HG03439 (cell line): ENCODE results near the gene GCGR.
A peak's percentile ranks its signal among the peaks of the same experiment; 100 is the strongest.
"Not testable (repeated sequence)": the region's sequence is repeated elsewhere in the genome, so short reads cannot be mapped to it uniquely, and the experiment has no call there.

Experiments
- ATAC-seq: cut with Tn5 transposase; IDR thresholded peaks from one replicate; pipeline ENCODE4 v1.9.1; 2021; ENCODE audit warnings: mild to moderate bottlenecking, moderate library complexity; ENCODE audit not compliant: unreplicated experiment

GCGR gene

DNA sequence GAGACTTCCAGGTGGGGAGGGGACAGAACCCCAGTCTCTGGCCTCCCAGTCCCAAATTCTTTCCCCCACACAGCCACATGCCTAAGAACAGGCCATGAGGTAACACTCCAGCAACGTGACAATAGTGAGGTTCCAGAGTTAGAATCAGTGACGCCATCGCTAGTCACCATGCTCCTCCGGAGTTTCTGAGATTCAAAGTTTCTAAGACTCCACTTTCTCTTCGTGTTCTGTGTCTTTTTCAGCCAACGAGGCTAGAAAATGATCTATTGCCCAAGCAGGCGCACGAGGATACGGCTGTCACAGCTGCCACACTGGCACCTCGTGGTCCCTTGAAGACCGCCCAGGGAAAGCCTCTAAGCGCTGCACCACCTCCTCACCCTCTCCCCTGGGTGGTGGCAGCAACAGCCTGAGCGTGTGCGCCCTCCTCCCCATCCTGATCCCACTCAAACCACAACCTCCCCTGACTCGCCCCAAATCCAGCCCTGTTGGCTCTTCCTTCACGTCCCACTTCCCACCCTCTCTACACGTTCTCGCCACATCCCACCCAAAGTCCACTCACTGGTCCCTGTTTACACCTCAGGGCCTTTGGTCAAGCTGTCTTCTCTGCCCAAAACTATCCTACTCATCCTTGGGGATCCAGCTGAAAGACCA lies 28.1 kb downstream of the GCGR start:
- ATAC-seq = peak; percentile 0

DNA sequence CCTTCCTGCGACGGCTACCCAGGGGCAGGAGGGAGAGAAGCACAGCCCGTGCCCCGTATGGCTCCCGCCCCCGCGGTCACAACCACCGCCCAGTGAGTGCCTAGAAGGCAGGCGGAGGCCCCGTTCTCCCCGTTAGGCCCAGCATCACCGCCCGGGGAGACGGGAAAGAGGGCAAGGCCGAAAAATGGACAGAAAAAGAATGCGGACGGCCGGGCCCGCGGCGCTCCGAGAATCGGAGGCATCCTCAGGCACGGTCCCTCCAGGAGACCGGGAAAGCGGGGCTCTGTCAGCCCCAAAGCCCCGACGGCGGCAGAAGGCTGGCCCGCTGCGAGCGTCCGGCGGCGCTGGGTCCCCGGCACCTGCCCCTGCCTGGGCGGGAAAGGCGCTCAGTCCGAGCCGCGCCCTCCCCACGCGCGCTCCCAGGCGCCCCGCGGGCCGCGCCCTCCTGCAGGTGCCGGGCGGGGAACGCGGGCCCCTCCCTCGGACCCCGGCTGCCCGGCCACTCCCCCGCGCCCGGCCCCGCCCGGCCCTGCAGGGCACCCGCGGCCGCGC lies 28.7 kb downstream of the GCGR start:
- peak; percentile 24 for ATAC-seq

DNA sequence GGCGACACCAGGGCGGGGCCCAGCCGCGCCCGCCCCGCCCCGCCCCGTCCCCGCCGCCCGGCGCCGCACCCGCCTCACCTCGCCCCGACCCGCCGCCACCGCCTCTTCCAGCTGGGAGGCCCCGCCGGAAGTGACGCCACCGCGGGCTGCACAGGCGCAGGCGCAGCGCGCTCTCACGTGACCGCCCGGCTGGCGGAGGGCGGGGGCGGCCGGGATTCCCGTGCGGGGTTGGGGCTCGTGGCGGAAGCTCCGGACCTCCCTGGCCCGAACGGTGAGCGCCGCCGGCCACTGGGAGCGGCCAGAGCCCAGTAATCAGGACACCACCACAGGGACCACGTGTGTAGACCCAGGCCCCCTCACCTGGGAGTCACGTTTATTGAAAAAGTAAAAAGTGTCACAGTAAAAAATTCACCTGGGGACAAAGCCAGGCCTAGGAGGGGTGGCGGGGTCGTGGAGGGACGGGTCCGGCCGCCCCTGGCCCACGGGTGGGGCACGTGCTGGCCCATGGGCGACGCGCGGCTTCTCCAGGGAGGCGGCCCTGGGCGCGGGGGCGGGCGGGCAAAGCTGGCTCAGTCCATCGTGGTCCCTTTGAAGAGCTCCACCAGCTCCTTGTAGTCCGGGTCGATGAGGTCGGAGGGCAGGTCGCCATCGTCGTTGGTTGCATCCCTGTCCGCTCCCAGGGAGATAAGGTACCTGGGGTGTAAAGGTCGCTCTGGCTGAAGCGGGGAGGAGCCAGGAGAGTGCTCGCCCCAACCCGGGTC lies 29.4 kb downstream of the GCGR start, which contains the start of gene MCRIP1:
MCRIP1 (minus strand) TSS at position 132 of the 761 bp plus-strand sequence. CDS start 8,785 bp downstream, outside the sequence.
- ATAC-seq = peak; percentile 61

DNA sequence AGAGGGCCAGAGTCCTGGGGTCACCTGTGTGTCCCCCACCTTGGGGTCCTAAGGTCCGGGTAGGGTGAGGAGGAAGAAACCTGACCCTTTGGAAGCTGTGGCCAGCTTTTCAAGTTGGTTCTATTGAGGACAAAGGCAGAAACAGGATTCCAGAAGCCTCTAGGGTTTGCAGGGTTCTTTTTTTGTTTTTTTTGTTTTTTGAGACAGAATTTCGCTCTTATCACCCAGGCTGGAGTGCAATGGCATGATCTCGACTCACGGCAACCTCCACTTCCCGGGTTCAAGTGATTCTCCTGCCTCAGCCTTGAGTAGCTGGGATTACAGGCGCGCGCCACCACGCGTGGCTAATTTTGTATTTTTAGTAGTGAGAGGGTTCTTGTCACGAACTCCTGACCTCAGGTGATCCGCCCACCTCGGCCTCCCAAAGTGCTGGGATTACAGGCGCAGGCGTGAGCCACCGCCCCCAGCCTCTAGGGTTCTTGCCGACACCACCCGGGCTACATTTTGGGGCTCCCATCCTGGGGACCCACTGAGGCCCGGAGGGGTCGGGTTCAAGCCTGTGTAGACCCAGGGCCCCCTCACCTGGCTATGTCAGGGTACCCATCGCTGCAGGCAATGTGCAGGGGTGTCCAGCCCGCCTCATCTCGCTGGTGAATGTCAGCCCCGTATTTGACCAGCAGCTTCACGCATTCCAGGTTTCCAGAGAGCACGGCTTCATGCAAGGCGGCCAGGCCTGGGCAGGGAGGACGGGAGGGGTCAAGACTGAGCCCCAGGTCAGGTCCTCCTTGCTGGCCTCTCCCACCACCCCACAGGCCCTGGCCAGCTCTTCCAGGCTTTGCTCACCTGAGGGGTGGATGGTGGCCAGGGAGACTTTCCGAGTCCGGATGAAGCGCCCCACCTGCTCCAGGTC lies 30.2 kb downstream of the GCGR start:
- no peak for ATAC-seq

DNA sequence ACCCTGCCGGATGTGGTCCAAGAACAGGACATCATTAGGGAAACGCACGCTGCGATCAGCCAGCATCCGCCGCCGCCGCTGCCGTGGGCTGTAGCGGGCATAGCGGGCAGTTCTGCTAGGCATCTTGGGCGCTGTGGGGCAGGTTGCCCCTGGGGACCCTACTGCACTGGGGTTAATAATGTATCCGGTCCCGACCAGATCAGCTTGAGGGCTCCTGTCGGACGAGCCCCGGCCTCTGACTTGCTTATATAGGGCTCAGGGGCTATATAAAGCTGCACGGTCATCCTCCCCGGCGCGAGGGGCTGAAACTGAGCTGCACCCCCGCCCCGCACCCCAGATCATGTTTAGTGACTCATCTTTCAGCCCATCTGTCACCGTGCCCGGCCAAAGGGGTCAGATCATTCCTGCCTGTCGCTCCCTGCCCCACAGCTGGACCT lies 30.9 kb downstream of the GCGR start, which contains the start of gene PPP1R27:
PPP1R27 (minus strand) TSS at position 220 of the 437 bp plus-strand sequence; CDS start at position 123, 97 bp downstream.
- ATAC-seq = no peak

DNA sequence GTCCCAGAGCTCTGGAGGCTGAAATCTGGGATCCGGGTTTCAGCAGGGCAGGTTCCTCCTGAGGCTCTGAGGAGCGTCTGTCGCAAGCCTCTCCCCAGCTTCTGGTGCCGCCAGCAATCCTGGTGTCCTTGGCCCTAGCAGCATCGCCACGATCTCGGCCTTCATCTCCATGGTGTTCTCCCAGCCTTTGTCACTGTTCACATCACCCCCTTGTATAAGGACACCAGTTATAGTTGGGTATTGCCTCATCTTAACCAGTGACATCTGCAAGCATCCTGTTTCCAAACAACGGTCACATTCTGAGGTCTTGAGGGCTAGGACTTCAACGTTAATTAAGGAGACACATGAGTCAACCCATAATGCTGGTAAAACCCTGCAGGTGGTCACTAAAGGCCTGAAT lies 33.7 kb downstream of the GCGR start:
- ATAC-seq = no peak

DNA sequence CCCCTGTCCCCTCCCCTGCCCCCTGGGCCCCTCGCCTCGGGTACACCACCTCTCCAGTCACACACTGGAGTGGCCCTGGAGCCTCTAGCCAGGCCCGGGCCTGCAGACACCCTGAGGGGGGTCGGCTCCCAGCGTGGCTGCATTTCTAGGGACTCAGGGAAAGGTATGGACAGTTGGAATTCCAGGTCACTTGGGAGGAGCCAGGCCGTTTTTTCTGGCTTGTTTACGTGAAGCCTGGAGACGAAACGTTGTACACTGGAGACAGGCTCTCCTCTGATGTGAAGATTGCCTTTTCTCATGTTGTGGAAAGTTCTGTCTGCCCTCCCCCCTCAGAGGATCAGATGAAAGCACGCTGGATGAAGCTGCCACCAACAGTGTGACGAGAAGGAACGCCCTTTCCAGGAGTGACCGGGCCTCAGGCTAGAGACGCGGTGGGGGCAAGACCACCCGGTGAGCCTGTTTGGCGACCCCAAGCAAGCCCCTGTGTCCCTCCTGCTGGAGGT lies 34.9 kb downstream of the GCGR start:
- no peak for ATAC-seq

DNA sequence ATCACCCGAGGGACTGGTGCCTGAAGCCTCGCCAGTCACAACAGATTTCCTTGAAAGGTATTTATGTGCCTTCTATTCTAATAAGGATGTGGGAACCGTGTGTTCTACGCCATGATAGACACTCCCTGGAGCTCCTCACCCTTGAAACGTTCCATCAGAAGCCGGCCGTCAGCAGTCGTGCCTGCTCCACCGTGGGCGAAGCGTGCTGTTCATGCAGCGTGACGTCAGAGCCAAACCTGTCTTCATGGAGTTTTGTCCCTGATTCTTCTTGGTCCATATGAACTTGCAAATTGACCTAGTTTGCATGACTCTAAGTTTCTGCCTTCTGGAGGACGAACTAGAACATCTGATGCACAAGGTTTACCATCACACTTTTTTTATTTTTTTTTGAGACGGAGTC lies 35.4 kb downstream of the GCGR start:
- no peak for ATAC-seq

DNA sequence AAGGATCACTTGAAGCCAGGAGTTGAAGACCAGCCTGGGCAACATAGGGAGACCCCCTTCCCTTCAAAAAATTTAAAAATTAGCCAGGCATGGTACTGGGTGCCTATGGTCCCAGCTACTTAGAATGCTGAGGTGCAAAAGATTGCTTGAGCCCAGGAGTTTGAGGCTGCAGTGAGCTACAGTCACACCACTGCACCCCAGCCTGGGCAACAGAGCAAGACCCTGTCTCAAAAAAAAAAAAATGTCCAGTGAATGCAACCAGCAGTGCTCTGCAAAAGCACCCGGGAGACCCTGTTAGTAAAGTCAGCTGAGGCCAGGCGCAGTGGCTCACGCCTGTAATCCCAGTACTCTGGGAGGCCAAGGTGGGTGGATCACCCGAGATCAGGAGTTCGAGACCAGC lies 36.1 kb downstream of the GCGR start:
- not testable (repeated sequence) for ATAC-seq

DNA sequence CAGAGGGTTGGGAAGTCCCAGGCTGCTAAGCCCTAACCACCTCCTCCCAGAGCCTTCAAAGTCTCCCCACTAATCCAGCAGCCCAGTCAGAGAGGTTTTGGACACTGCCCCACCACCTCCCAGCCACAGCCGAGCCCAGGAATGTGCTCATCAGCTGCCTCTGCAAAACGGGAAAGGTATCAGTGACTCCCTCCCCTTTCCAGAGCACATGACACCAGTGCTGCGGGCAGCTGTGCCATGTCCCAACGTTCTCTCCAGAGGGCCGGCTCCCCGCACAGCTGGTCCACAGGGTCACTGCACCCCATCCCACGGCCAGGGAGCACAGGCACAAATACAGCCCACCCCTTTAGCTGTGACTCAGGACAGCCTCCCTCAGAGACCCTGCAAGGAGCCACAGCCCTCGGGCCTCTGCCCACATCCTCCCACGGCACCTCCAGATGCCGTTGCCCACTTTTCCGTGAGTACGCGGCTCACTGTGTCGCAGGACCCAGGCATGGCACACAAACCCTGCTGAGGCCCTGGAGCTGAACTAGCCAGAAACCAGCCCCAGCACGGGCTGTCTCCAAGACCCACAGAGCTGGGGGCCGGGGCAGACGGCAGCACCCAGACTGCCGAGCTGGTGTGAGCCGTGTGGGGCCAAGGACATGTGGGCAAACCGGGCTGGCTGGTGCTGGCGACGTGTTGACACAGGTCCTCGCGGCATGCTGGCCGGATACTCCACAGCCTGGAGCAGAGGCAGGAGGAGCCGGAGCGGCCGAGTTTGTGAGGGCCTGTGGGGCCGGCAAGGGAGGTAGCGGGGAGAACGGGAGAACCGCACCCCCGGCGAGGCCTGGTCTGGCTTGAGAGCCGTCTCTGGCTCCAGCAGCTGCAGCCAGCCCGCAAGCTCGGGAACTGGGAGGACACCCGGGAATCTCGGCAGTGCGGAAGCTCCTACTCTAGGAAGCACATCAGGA lies 37.2 kb downstream of the GCGR start:
- no peak for ATAC-seq

DNA sequence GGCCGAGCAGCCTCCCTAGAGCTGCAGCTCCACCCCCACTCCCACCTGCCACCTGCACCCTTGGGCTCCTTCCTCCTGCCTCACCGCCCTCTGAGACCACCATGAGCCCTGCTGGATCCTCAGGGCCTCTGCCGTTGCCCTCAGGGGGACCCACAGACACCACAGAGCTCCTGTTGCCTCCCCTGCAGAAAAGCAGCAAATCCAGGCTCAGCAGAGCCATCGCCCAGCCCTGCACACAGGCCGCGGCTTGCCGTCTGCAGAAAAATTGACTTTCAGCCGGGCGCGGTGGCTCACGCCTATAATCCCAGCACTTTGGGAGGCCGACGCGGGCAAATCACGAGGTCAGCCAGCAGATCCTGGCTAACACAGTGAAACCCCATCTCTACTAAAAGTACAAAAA lies 37.9 kb downstream of the GCGR start:
- ATAC-seq = no peak

DNA sequence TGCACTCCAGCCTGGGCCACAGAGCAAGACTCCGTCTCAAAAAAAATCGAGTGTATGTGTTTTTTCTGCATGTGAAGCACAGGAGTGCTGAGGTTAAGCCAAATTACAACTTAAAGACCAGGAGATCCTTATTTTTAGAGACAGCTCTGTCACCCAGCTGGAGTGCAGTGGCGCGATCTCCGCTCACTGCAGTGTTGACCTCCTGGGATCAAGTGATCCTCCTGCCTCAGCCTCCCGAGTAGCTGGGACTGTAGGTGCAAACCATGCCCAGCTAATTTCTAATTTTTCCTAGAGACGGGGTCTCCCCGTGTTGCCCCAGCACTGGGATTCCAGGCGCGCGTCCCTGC lies 38.4 kb downstream of the GCGR start:
- no peak for ATAC-seq

DNA sequence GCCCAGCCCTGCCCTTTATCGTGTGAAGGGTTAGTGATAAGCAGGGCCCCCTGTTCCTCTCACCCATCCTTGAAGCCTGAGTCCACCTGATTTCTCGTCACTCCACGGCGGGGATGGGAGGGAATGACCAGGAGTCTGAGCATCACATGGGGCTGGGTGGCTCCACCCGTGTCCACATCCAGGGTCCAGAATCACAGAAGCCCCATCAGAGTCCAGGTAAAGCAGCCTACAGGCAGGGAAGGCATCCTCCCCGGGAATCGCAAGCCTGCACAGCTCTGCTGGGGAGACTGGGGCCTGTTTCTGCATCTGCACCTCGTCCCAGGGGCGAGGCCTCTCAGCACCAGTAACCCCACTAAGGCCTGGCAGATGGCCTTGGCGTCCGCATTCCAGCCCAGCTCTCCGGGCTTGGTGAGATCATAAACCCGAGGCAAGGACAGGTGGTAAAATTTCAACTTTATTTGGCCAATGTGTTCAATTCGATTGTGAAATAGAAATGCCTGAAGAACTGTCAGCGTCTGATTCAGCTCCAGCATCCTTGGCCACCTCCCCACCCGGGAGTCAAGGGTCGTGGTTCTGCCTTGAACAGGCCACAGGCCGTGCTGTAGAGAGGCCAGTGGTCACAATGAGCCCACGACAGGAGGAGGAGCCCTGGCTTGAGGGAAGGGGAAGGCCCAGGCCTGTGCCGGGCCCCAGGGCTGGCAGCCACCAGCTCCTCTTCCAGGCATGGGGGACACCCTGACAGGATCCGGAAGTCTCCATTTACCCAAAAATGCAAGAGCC lies 39.0 kb downstream of the GCGR start:
- ATAC-seq = no peak

DNA sequence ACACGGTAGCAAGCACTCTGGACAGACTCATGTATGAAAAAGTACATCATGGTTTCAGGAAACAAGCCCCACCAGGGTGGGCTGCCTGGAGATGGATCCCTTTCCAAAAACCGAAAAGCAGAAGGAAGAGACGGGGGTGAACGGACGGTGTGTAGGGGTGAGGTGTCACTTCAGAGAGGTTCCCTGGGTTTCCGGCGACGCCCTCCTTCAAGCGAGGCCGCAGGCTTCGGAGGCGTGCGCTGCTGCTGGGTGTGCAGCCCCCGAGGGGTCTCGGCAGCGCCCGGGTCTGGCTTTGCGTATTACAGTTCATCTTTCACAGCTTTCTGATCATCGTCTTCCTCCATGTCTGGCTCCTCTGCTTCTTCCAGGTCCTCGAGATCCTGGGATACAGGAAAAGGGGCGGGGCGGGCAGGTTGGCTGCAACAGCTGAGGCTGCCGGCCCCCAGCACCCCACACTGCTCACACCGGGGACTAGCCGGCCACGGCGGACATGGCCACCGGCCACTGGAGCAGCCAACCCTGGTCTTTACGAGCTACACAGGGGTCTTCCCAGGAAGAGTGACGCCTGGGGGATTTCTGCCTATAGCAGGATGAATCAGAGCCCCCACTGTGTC lies 39.9 kb downstream of the GCGR start:
- no peak for ATAC-seq

DNA sequence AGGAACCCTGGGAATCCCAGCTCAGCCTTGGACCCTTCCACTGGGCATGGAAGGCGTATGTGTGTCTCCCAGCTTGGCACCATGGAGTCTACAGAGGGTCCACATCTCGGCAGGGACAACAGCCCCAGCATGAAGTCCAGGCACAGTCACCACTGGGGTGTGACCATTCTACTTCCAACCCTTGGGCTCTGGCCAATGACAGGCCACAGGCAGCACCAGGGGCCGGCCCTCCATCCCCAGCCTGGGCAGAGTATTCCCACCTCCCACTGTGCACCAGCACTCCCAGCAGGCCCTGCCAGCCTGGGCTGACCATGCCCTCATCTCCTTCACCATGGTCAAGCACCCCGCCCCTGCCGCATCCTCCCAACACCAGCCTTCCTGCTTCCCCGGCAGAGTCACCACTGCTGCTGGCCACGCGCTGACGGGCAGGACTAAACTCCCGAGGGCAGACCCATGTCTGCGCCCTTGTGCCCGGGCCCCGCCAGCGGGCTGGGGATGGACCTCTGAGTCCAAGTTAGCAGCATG lies 40.4 kb downstream of the GCGR start:
- no peak for ATAC-seq

DNA sequence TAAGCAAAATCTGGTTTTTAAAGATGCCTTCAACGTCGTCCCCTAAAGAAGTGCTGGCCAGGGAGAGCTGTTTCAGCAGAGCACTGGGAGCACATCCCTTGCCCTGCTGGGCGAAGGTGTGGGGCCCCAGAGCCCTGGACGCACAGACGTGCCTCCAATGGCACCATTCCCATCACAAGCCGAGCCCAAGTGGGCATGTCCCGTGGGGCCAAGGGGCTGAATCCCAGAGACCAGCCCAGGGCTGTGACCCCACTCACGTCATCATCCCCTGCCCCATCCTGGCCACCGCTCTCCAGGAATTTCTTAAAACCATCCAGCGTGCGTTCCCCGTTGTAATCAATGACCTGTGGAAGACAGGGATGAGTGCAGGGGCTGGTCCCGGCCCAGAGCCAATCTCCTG lies 40.9 kb downstream of the GCGR start:
- ATAC-seq = no peak

DNA sequence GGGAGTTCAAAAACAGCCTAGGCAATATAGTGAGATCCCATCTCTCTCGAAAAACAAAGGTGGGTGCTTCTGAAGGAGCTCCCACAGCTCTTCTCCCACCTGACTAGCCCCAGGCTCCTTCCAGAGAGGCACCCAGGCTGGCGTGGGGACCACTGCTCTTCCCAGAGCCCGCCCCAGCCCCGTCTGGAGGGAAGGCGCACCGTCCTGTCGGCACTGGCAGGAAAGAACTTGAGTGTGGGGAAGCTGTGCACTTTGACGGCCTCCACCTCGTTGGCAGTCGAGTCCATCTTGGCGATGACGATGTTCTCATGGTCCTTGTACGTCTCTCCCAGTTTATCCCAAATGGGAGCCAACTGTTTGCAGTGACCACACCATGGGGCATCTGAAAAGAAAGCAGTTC lies 41.4 kb downstream of the GCGR start:
- ATAC-seq = no peak
